WTC11 (cell line): ENCODE measurements around the gene FOXK1. TPM values are rescaled to one million over a fixed set of nuclear protein-coding genes. Genes with fewer than 3 reads are reported as not detected.

Experiments used
- ATAC-seq: fragments of 200-7000 bp; cut with Tn5 transposase; 2 replicates; pipeline ENCODE4 v1.10.0; 2021; ENCODE audit warnings: mild to moderate bottlenecking, moderate library complexity
- CTCF ChIA-PET: fragments of 300-600 bp; sonication (Branson Sonifier 250); formaldehyde crosslinking; loops from one replicate; lab custom pipeline; 2021; ENCODE audit warnings: antibody characterized with exemption; lab: Charles Lee
- POLR2A ChIA-PET: fragments of 350-600 bp; sonication (Branson Sonifier 250); formaldehyde crosslinking; loops from one replicate; lab custom pipeline; 2021; ENCODE audit warnings: antibody characterized with exemption; lab: Charles Lee
- DNase-seq: peaks from one replicate; pipeline ENCODE4 v3.0.0; 2021; ENCODE audit warnings: low spot score
- H3K27ac Mint-ChIP-seq: 2 replicates; pipeline ENCODE4 v1.8.0; 2021; ENCODE audit warnings: mixed read lengths
- H3K27me3 Mint-ChIP-seq: 2 replicates; pipeline ENCODE4 v1.8.0; 2021; ENCODE audit warnings: low read depth, mild to moderate bottlenecking, moderate library complexity, mixed read lengths
- H3K36me3 Mint-ChIP-seq: 2 replicates; pipeline ENCODE4 v1.8.0; 2021; ENCODE audit warnings: mixed read lengths
- H3K4me1 Mint-ChIP-seq: 2 replicates; pipeline ENCODE4 v1.8.0; 2022; ENCODE audit warnings: mixed read lengths
- H3K4me3 Mint-ChIP-seq: 2 replicates; pipeline ENCODE4 v1.8.0; 2021; ENCODE audit warnings: mild to moderate bottlenecking, moderate library complexity, mixed read lengths
- H3K9me3 Mint-ChIP-seq: 2 replicates; pipeline ENCODE4 v1.8.0; 2021; ENCODE audit warnings: mixed read lengths
- ERG ChIP-seq: fragments of 250-450 bp; sonication (Bioruptor Pico); IDR thresholded peaks from 2 replicates; pipeline ENCODE4 v1.8.0; 2021; ENCODE audit warnings: mild to moderate bottlenecking
- FOXP4 ChIP-seq: sonication (generic); formaldehyde crosslinking; IDR thresholded peaks from 2 replicates; pipeline ENCODE4 v1.8.0; 2022; ENCODE audit warnings: mild to moderate bottlenecking, missing genetic modification reagents
- GRHL2 ChIP-seq: fragments of 250-450 bp; sonication (Bioruptor Pico); IDR thresholded peaks from 2 replicates; pipeline ENCODE4 v1.8.0; 2022; ENCODE audit warnings: mild to moderate bottlenecking, moderate library complexity; ENCODE audit not compliant: insufficient replicate concordance, severe bottlenecking
- HMGXB4 ChIP-seq: sonication (generic); formaldehyde crosslinking; IDR thresholded peaks from 2 replicates; pipeline ENCODE4 v1.8.1; 2023; ENCODE audit warnings: mild to moderate bottlenecking, moderate library complexity, missing genetic modification reagents
- IRF2 ChIP-seq: sonication (generic); formaldehyde crosslinking; IDR thresholded peaks from 2 replicates; pipeline ENCODE4 v1.8.0; 2022; ENCODE audit warnings: low read depth, missing genetic modification reagents, borderline replicate concordance
- NR3C1 ChIP-seq: sonication (generic); formaldehyde crosslinking; conservative IDR thresholded peaks from 2 replicates; pipeline ENCODE4 v1.8.1; 2023; ENCODE audit warnings: low read depth, mild to moderate bottlenecking, missing genetic modification reagents
- SOX15 ChIP-seq: fragments of 250-450 bp; sonication (Bioruptor Pico); IDR thresholded peaks from 2 replicates; pipeline ENCODE4 v1.9.0; 2021; ENCODE audit warnings: mild to moderate bottlenecking
- SP1 ChIP-seq: sonication (generic); formaldehyde crosslinking; conservative IDR thresholded peaks from 2 replicates; pipeline ENCODE4 v1.8.1; 2022; ENCODE audit warnings: missing genetic modification reagents
- TEAD1 ChIP-seq: sonication (generic); formaldehyde crosslinking; IDR thresholded peaks from 2 replicates; pipeline ENCODE4 v1.8.0; 2022; ENCODE audit warnings: mild to moderate bottlenecking, missing genetic modification reagents
- USF1 ChIP-seq: sonication (generic); formaldehyde crosslinking; IDR thresholded peaks from 2 replicates; pipeline ENCODE4 v1.8.0; 2022; ENCODE audit warnings: mild to moderate bottlenecking, missing genetic modification reagents
- ZNF219 ChIP-seq: sonication (generic); formaldehyde crosslinking; IDR thresholded peaks from 2 replicates; pipeline ENCODE4 v1.8.0; 2023; ENCODE audit warnings: missing genetic modification reagents, mild to moderate bottlenecking, borderline replicate concordance
- ZNF263 ChIP-seq: sonication (generic); formaldehyde crosslinking; IDR thresholded peaks from 2 replicates; pipeline ENCODE4 v1.8.1; 2022; ENCODE audit warnings: low read depth, mild to moderate bottlenecking, moderate library complexity, missing genetic modification reagents
- ZNF281 ChIP-seq: sonication (generic); formaldehyde crosslinking; IDR thresholded peaks from 2 replicates; pipeline ENCODE4 v1.8.0; 2023; ENCODE audit warnings: mild to moderate bottlenecking, missing genetic modification reagents
- ZNF532 ChIP-seq: fragments of 250-450 bp; sonication (Bioruptor Pico); IDR thresholded peaks from 2 replicates; pipeline ENCODE4 v1.9.0; 2021; ENCODE audit warnings: mild to moderate bottlenecking, borderline replicate concordance
- total RNA-seq: library from RNA; stranded (reverse); gene quantifications from 3 replicates; pipeline ENCODE4 v1.2.3, GENCODE V29; 2021

Gene FOXK1
- total RNA-seq, 1 experiment from 2014 or later = 21.9 TPM

GRCh38 chr7:4638781-4639575 lies 43.1 kb upstream of the FOXK1 start:
- H3K4me3 Mint-ChIP-seq = no peak overlapping the region
- H3K27me3 Mint-ChIP-seq = peaks cover 43% of the 10 kb centered on the region
- H3K27ac Mint-ChIP-seq = no peak overlapping the region
- DNase-seq = no peak
- peaks cover 7% of the 10 kb centered on the region for H3K9me3 Mint-ChIP-seq
- no peak for TF ChIP-seq SP1 (CRISPR knock-in tag)
- no peak for TF ChIP-seq IRF2 (CRISPR knock-in tag)
- TF ChIP-seq USF1 (CRISPR knock-in tag) = no peak
- TF ChIP-seq TEAD1 (CRISPR knock-in tag) = no peak
- TF ChIP-seq FOXP4 (CRISPR knock-in tag) = no peak
- TF ChIP-seq NR3C1 = no peak
- H3K4me1 Mint-ChIP-seq = peaks cover 2% of the 10 kb centered on the region; the same call in 1 of the 2 replicates
- H3K36me3 Mint-ChIP-seq = peaks cover 3% of the 10 kb centered on the region; the same call in 1 of the 2 replicates
- CTCF ChIA-PET = interaction anchor here (1.9 kb wide), 1 partner anchor 20 kb away, joined by 4 read pairs; no protein-coding TSS in a partner anchor
- no peak for ATAC-seq
- POLR2A ChIA-PET = no interaction called here

- H3K4me1 Mint-ChIP-seq = peaks cover 2% of the 10 kb centered on the region; the same call in 1 of the 2 replicates
- ChIA-PET POLR2A (interaction anchor here (1.0 to 1.2 kb wide), 3 partner anchors 10 to 66 kb away, joined by 4 to 9 read pairs (median 5); partner anchors contain the start of gene FOXK1), CTCF (interaction anchor here (0.5 to 2.1 kb wide), 10 partner anchors 10 to 816 kb away, joined by 3 to 11 read pairs (median 4); partner anchors contain the start of gene FOXK1)
- H3K27me3 Mint-ChIP-seq = peaks cover 39% of the 10 kb centered on the region
- peak overlapping the region; percentile 16; the same call in 1 of the 2 replicates for H3K4me3 Mint-ChIP-seq
- ATAC-seq (no peak), DNase-seq (no peak)
- no peak overlapping the region for H3K27ac Mint-ChIP-seq
- H3K36me3 Mint-ChIP-seq = peaks cover 3% of the 10 kb centered on the region; the same call in 1 of the 2 replicates
- TF ChIP-seq SOX15 (CRISPR knock-in tag) (no peak), ZNF281 (CRISPR knock-in tag) (no peak), GRHL2 (no peak), ZNF532 (no peak), ZNF263 (CRISPR knock-in tag) (no peak), ERG (CRISPR knock-in tag) (no peak), ZNF219 (CRISPR knock-in tag) (no peak), HMGXB4 (CRISPR knock-in tag) (no peak)
- peaks cover 11% of the 10 kb centered on the region for H3K9me3 Mint-ChIP-seq
Observed at GRCh38 chr7:4641091-4641666, 40.9 kb upstream of the FOXK1 start.
